T-helper 1 cell treated with Interleukin-12 subunit alpha and Interleukin-12 subunit beta and Interleukin-4 antibody, amounts not matched to agents 30 μg/mL and 1 μg/mL, for 36 hours (primary cell): Measurements from ENCODE around the gene SORBS2.

Experiments
- H3K27ac Mint-ChIP-seq: one replicate; pipeline ENCODE4 v1.8.0; 2021; ENCODE audit warnings: mild to moderate bottlenecking, mixed read lengths
- H3K27me3 Mint-ChIP-seq: one replicate; pipeline ENCODE4 v1.8.0; 2021; ENCODE audit warnings: low read depth, mixed read lengths
- H3K36me3 Mint-ChIP-seq: one replicate; pipeline ENCODE4 v1.8.0; 2021; ENCODE audit warnings: low read depth, mixed read lengths
- H3K4me1 Mint-ChIP-seq: one replicate; pipeline ENCODE4 v1.8.0; 2021; ENCODE audit warnings: low read depth, mixed read lengths
- H3K4me3 Mint-ChIP-seq: one replicate; pipeline ENCODE4 v1.8.0; 2021; ENCODE audit warnings: mild to moderate bottlenecking, moderate library complexity, mixed read lengths
- H3K9me3 Mint-ChIP-seq: one replicate; pipeline ENCODE4 v1.8.0; 2021; ENCODE audit warnings: mixed read lengths

SORBS2 gene

DNA sequence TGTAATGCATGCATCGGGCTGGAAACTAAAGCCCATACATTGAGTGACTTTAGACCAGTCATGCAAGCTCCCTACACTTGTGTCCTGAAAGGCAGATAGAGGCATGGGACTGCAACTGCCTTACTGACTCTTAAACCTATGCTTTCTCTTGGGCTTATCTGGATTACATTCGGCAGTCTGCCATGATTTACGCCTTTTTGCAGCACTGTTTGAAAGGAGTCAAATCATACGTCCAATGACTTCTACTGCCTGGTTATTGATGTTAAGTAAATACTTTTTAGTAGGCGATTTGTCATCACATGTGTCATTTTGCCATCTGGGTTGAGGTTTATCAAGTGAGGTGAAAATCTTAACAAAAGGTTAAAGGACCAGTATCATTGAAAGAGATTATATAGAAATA is 31.5 kb downstream of the SORBS2 start:
- Mint-ChIP-seq H3K36me3 (no peaks in the 10 kb centered on the region), H3K27ac (no peak overlapping the region), H3K27me3 (no peaks in the 10 kb centered on the region), H3K4me3 (no peak overlapping the region), H3K4me1 (no peaks in the 10 kb centered on the region), H3K9me3 (no peaks in the 10 kb centered on the region)

DNA sequence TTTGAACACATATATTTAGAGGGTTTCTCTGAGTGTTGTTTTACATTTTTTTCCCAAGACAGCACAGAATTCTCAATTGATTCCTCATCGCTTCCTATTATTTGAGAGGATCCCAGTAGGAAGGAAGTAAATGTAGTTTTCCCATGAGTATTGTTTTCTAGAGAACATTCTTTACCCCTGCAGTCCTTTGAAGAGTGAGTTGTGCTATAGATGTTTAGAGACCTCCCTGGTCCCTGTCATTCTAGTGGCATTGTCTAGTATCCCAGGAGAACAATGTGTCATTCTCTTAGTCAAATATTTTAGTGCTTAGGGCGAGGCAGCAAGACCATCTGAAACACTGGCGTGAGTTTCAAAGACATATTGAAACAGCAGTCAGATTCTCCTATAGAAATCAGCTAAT is 32.5 kb downstream of the SORBS2 start:
- H3K9me3 Mint-ChIP-seq = no peaks in the 10 kb centered on the region
- H3K36me3 Mint-ChIP-seq = no peaks in the 10 kb centered on the region
- H3K4me1 Mint-ChIP-seq = no peaks in the 10 kb centered on the region
- no peak overlapping the region for H3K4me3 Mint-ChIP-seq
- peaks cover 5% of the 10 kb centered on the region for H3K27me3 Mint-ChIP-seq
- no peak overlapping the region for H3K27ac Mint-ChIP-seq

DNA sequence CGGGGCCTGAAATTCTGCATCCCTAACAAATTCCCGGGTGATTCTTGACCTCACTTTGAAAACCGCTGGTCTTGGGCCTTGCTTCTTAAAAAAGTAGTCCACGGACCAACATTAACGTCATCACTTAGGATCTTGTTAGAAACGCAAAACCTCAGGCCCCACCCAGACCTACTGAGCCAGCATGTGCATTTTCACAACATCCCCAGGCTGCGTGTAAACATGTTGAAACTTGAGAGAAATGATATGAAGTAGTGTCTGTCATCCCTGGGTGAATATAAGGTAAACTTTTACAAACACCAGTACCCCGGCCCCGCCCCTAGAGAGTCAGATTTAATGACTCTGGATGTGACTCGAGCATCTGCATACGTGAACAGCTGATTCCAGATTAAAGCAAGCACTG is 33.7 kb downstream of the SORBS2 start:
- Mint-ChIP-seq H3K4me1 (no peaks in the 10 kb centered on the region), H3K27me3 (peaks cover 12% of the 10 kb centered on the region), H3K27ac (no peak overlapping the region), H3K36me3 (no peaks in the 10 kb centered on the region), H3K9me3 (no peaks in the 10 kb centered on the region), H3K4me3 (no peak overlapping the region)

DNA sequence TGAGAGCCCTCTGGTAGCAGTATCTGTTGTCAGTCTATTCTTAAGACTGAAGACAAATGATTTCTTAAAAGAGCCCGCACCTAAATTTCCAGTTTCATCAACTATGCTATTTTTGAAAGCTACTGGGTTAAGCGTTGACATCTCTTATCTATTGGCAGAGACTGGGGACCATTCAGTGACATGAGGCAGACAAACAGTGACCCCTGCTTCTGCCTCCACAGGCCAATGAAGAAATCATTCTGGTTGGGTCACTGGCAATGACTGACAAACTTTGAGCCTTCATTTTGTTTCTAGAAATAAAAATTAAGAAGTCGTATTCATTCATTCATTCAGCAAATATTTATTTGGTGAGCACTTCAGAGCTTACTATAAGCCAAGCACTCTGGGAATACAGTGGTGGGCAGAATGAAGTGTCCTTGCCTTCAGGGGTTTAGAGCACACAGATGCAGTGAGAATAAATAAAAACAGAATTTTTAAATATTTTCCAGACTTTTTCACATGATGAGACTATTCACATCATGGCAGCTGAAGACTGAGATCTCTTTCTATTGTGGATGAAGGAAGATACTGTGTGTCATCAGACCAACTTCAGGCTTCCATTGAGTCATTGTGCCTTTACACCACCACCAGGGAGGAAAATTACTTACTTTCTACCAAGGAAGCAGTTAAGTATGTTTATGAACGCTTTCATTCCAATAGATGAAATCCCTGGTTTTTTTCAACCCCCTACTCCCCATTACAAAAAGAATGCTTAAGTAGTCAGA is 36.0 kb downstream of the SORBS2 start:
- H3K4me1 Mint-ChIP-seq = no peaks in the 10 kb centered on the region
- no peak overlapping the region for H3K4me3 Mint-ChIP-seq
- H3K36me3 Mint-ChIP-seq = no peaks in the 10 kb centered on the region
- no peak overlapping the region for H3K27ac Mint-ChIP-seq
- H3K9me3 Mint-ChIP-seq = no peaks in the 10 kb centered on the region
- H3K27me3 Mint-ChIP-seq = peaks cover 12% of the 10 kb centered on the region

DNA sequence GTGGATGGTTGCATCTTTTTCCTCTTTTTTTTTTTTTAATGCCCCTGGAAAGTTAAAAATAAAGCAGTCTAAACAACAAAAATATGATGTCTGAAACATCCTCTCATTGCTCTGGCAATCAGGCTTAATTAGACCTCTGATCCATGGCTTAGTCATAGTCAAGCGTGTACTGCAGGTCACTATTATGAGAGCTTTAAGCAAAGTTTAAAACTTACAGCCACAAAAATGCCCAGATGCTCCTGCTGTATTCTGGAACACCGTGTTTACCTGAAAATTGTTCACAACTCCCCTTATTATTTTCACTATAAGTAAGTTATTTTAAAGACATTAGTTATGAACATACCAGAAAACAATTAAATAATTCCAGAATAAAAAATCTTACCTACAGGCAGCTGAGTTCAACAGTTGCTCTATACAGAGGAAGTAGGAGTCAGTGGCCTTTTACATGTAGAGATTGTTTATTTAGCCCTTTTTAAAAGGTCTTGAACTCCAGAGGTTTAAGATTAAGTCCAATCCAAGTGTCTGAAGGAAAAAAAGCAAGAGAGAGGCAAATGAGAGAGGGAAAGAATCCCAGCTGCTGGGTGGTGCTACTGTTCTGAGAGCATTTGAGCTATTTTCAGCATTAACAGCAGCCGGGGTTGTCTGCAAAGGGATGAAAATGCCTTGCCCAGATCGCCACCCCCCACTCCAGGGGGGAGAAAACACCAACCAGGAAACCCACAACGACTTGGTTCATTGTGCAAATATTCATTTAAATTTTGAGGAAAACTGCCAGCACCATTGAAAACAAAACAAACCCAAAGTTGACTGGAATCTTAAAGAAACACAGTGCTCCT is 36.9 kb downstream of the SORBS2 start:
- Mint-ChIP-seq H3K27ac (no peak overlapping the region), H3K4me1 (no peaks in the 10 kb centered on the region), H3K27me3 (peaks cover 12% of the 10 kb centered on the region), H3K4me3 (no peak overlapping the region), H3K9me3 (no peaks in the 10 kb centered on the region), H3K36me3 (no peaks in the 10 kb centered on the region)

DNA sequence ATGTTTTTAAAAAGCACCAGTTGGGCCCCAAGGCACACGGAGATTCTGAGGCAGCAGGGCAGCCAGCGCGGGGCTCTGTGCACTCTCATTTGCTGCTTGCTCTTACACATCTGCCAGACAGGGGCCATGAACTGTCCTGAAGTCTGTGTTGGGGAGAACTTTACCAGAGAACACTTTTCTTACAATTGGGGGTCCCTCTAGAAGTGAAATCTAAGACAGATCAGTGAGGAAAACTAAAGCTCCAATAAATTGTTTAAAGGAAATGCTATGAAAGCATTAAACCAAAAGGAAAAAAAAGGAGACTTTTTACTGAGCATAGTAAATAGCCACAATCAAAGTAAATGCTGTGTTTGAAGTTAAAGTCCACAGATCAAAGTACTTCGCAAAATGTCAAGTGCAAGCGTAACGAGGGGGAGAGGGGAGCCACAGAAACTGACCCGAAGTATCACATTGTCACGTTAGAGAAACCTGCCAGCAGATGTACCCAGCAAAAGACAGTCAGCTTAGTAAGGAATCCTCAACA is 37.8 kb downstream of the SORBS2 start:
- Mint-ChIP-seq H3K27me3 (peaks cover 12% of the 10 kb centered on the region), H3K4me3 (no peak overlapping the region), H3K4me1 (no peaks in the 10 kb centered on the region), H3K9me3 (no peaks in the 10 kb centered on the region), H3K27ac (no peak overlapping the region), H3K36me3 (no peaks in the 10 kb centered on the region)

DNA sequence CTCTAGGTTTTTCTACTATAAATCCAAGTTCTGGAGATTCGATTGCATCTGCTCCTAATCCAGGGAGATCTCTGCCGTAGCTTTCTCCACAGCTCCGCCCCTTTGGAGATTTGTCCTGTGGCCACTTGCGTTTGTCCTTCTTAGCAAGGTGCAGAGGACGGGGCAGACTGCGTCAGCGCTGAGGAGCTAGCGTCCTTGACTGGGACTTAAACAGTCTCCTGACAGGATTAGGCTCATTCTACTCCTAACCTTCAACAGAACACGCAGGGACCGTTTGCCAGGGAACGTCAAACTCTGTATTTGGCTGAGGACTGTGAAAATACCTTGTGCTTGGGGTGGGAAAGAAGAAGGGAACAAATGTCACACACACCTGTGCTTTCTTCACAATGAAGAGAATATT is 38.6 kb downstream of the SORBS2 start:
- Mint-ChIP-seq H3K9me3 (no peaks in the 10 kb centered on the region), H3K4me1 (no peaks in the 10 kb centered on the region), H3K27me3 (peaks cover 12% of the 10 kb centered on the region), H3K27ac (no peak overlapping the region), H3K4me3 (no peak overlapping the region), H3K36me3 (no peaks in the 10 kb centered on the region)

DNA sequence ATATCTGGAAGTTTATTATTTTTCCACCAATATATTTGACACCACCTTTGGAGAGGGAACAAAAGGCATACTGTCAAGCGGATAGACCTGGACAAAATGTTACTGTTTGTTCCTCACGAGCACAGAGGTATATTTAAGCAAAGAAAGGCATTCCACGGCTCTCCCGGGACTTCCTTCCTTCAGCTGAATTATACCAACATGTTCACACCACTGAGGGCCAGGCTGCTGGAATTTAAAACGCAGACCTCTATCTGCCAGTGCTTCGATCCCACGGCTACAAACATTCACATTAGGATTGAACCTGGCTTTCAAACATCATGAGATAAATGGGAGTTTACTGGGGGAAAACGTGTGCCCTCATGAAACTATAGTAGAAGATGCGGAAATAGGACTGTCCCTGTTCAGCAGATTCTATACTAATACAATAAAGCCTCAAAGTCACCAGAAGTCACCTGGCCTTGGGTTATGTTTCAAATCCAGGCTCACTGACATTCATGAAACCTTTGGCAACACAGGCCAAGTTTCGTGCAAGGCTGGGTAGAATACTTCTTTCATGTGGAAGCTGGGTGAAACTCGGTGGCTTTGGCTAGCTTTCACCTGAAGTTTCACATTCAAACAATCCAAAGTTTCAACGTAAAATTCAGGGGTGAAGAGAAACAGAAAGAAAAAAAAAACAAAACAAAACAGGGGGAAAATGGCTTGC is 39.5 kb downstream of the SORBS2 start:
- Mint-ChIP-seq H3K4me1 (no peaks in the 10 kb centered on the region), H3K4me3 (no peak overlapping the region), H3K36me3 (no peaks in the 10 kb centered on the region), H3K27me3 (peaks cover 12% of the 10 kb centered on the region), H3K9me3 (no peaks in the 10 kb centered on the region), H3K27ac (no peak overlapping the region)

DNA sequence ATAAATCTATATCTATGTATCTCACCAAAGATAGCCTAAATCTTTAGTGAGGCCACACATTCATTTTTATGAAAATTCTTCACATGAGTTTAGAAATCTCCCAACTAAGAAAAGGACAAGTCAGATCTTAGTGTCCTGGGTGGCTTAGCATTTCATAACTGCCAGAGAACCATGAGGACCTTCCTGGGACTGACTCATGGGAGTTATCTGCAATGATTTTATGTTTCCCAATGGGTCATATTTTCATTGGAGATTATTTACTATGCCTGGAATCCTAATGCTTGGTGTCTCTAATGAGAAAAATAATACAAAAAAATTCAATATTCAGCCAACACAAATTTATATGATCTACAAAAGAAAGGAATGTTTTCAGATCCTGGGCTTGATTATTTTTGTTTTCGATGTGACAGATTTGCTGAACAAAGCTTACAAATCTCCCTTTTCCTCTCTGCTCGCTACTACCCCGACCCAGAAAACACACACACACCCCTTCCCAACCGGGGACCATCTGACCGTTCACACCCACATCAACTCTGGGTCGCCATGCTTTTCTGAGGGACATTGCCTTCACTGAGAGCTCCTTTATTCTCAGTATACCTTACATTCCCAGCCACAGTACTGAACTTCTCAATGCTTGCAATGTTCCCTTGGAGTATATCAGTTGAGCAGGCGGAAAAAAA is 40.1 kb downstream of the SORBS2 start:
- Mint-ChIP-seq H3K36me3 (no peaks in the 10 kb centered on the region), H3K4me1 (no peaks in the 10 kb centered on the region), H3K9me3 (no peaks in the 10 kb centered on the region), H3K27ac (no peak overlapping the region), H3K4me3 (no peak overlapping the region), H3K27me3 (peaks cover 12% of the 10 kb centered on the region)

DNA sequence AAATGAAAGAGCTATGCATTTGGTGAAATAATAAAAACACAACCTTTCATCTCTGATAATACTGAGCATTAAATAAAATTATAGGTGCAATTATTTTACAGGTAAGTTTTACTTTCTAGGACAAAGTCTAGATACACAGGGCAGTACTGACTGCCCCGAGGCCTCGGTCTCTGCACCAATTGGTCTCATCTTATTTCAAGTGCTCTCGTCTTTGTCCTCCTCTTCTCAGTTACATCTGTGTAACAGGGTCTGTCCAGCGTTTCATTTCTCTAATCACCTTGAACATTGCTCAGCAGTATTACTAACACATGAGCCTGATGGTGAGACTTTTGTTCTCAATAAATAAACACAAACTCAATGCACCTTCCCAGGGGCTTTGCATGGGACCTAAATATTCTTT is 44.5 kb downstream of the SORBS2 start:
- Mint-ChIP-seq H3K9me3 (no peaks in the 10 kb centered on the region), H3K27ac (no peak overlapping the region), H3K4me3 (no peak overlapping the region), H3K4me1 (no peaks in the 10 kb centered on the region), H3K36me3 (no peaks in the 10 kb centered on the region), H3K27me3 (no peaks in the 10 kb centered on the region)

DNA sequence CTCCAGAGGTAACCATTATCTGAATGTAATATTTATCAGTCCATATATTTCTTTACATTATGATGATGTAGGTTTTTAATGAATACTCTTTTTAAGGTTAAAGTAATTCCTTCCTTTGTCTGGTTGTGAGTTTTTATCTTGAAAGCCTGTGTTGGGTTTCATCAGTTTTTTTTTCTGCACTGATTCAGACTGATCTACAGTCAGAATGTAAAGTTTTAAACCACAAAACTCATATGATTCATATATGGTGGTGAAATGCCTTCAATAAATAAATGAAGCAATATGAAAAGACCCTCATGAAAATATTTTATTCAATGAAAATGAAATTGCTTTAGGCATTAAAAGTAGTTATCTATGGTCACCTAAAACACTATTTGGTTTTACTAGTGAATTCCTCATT is 47.1 kb downstream of the SORBS2 start:
- Mint-ChIP-seq H3K27ac (no peak overlapping the region), H3K4me1 (no peaks in the 10 kb centered on the region), H3K9me3 (no peaks in the 10 kb centered on the region), H3K27me3 (no peaks in the 10 kb centered on the region), H3K4me3 (no peak overlapping the region), H3K36me3 (no peaks in the 10 kb centered on the region)

DNA sequence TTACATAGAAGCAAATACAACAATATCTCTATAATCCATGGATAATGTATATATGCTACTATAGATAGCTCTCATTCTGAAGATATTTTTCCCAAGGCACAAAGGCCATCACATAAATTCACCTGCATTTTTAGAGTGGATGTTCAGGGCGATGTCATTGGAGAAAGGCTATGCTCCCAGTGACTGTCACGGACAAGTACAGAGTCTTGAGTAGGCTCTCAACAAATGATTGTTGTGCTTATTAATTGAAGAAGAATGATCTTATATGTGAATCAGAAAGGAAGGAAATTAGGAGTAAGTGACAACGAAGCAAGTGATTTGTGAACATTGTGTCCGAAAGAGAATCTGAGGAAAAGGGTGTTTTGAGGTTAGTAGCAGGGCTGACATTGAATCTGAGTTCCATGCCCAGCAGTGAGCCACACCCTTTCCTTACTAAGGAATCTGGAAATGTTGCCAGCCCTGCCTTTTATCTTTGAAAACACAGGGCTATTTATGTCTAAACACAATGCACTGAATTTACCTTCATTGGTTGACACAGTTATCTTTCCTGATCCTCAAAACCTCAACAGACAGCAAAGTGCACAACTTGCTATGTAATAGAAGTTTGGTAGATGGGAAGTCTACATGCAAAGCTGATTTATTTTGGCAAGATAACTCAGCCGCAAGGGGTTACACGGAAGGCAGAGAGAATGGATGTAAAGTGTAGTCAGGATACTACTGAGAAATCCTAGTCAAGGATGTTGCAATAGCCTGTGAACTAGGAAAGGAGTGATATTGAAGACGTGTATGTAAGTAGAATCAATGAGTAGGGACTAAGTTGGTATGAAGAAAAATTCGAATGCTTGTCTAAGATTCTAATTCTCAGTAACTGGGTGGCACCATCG is 50.4 kb downstream of the SORBS2 start:
- no peaks in the 10 kb centered on the region for H3K9me3 Mint-ChIP-seq

DNA sequence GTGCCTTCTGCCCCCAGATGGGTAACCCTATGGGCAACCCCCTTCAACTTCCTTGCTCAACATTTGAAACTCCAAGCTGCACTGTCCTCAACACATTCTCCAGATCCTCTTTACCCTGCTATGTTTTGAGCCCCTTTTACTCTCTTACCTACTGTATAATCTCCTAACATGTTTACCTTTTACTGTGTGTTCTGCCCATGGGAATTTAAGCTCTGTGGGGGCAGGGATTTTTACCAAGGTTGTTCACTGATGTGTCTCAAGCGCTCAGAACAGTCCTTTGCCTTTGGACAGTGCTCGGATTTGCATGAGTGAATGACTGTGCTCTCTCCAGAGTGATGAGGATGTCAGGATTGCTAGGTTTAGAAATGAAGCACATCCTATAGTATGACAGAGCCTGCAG is 53.2 kb downstream of the SORBS2 start:
- Mint-ChIP-seq H3K4me3 (no peak overlapping the region), H3K36me3 (no peaks in the 10 kb centered on the region), H3K27ac (no peak overlapping the region), H3K27me3 (no peaks in the 10 kb centered on the region), H3K9me3 (no peaks in the 10 kb centered on the region), H3K4me1 (no peaks in the 10 kb centered on the region)

More for the DNA sequence above, 50.4 kb downstream of the SORBS2 start:
- no peaks in the 10 kb centered on the region for H3K27me3 Mint-ChIP-seq
- no peak overlapping the region for H3K4me3 Mint-ChIP-seq
- H3K36me3 Mint-ChIP-seq = no peaks in the 10 kb centered on the region
- H3K4me1 Mint-ChIP-seq = no peaks in the 10 kb centered on the region
- H3K27ac Mint-ChIP-seq = no peak overlapping the region
